ENCODE measurements around the gene GPR3. TPM values are rescaled to one million over a fixed set of nuclear protein-coding genes. Genes with fewer than 3 reads are reported as not detected.
A peak's percentile ranks its signal among the peaks of the same experiment; 100 is the strongest.

GPR3 gene
- total and polyA plus RNA-seq, 7 donors: 0.12 to 1.3 (median 0.42) TPM; not detected in 2

GRCh38 chr1:27400082-27400962 lies 7.9 kb downstream of the GPR3 start:
- no peaks in the 10 kb centered on the region for H3K36me3 ChIP-seq (ENCODE audit: insufficient read depth in 1 of 2, low read depth in 1 of 2)
- peaks cover 0 to 3% (median 0%) of the 10 kb centered on the region in 3 donors for H3K27me3 ChIP-seq (ENCODE audit: insufficient read depth in 3 of 3, low read length in 2 of 3)
- H3K4me1 ChIP-seq: peaks cover 34% of the 10 kb centered on the region
- H3K27ac ChIP-seq: no peak overlapping the region
- no peak overlapping the region for H3K4me3 ChIP-seq
- WGBS, 3 donors: 38 to 49% (median 41%) methylated on average over 13 of the region's 13 CpGs
- no peaks in the 10 kb centered on the region for H3K9me3 ChIP-seq
- intact Hi-C loops (cut with DNase I): loop anchor here (2.0 to 5.0 kb wide), 2 partner anchors 202 to 262 kb away; no protein-coding TSS in a partner anchor
- ATAC-seq (no peak), DNase-seq (no peak)
- no peak for TF ChIP-seq CTCF (IDR thresholded peaks at IDR 0.05)

- DNase-seq: no peak
- Histone ChIP-seq H3K4me3 (no peak overlapping the region), H3K36me3 (ENCODE audit: insufficient read depth in 1 of 2, low read depth in 1 of 2) (no peaks in the 10 kb centered on the region), H3K27me3 (ENCODE audit: insufficient read depth in 3 of 3, low read length in 2 of 3) (peaks cover 0 to 3% (median 0%) of the 10 kb centered on the region in 3 donors), H3K4me1 (peaks cover 39% of the 10 kb centered on the region), H3K27ac (no peak overlapping the region), H3K9me3 (no peaks in the 10 kb centered on the region)
- no peak for ATAC-seq
- intact Hi-C loops (cut with DNase I): loop anchor here (2.0 to 5.0 kb wide), 2 partner anchors 202 to 261 kb away; no protein-coding TSS in a partner anchor
- TF ChIP-seq CTCF (IDR thresholded peaks at IDR 0.05): no peak
- 84% methylated on average over 5 of the region's 5 CpGs for WGBS, 3 donors
Observed at GRCh38 chr1:27400963-27401341, 8.5 kb downstream of the GPR3 start.

GRCh38 chr1:27402349-27402754 lies 9.9 kb downstream of the GPR3 start:
- H3K4me1 ChIP-seq: peaks cover 50% of the 10 kb centered on the region
- WGBS, 3 donors: 21 to 22% (median 22%) methylated on average over 8 of the region's 8 CpGs

GRCh38 chr1:27403065-27403726 lies 10.8 kb downstream of the GPR3 start:
- ATAC-seq: peak; percentile 61 to 77 (median 72)
- Histone ChIP-seq H3K4me1 (peaks cover 50% of the 10 kb centered on the region), H3K36me3 (ENCODE audit: insufficient read depth in 1 of 2, low read depth in 1 of 2) (peaks cover 0 to 18% of the 10 kb centered on the region in 2 donors), H3K4me3 (peak overlapping the region; percentile 45), H3K27ac (peak overlapping the region; percentile 85), H3K9me3 (no peaks in the 10 kb centered on the region), H3K27me3 (ENCODE audit: insufficient read depth in 3 of 3, low read length in 2 of 3) (peaks cover 0 to 3% (median 0%) of the 10 kb centered on the region in 3 donors)
- 10 to 13% (median 12%) methylated on average over 22 to 24 of the region's 24 CpGs for WGBS, 3 donors
- DNase-seq: peak; percentile 81 to 91
- intact Hi-C loops (cut with DNase I): loop anchor here in 1 of 2 donors (5.0 kb wide), 1 partner anchor 259 kb away; no protein-coding TSS in a partner anchor
- peak; percentile 19 for TF ChIP-seq CTCF (IDR thresholded peaks at IDR 0.05)

More at GRCh38 chr1:27402349-27402754, 9.9 kb downstream of the GPR3 start:
- peak; percentile 56 for TF ChIP-seq CTCF (IDR thresholded peaks at IDR 0.05)
- ATAC-seq: peak; percentile 52 to 71 (median 59)
- Histone ChIP-seq H3K27ac (peak overlapping the region; percentile 85), H3K27me3 (ENCODE audit: insufficient read depth in 3 of 3, low read length in 2 of 3) (peaks cover 0 to 3% (median 0%) of the 10 kb centered on the region in 3 donors), H3K4me3 (peak overlapping the region; percentile 45), H3K9me3 (no peaks in the 10 kb centered on the region), H3K36me3 (ENCODE audit: insufficient read depth in 1 of 2, low read depth in 1 of 2) (peaks cover 0 to 9% of the 10 kb centered on the region in 2 donors)
- DNase-seq: peak; percentile 75 to 89
- intact Hi-C loops (cut with DNase I): loop anchor here in 1 of 2 donors (5.0 kb wide), 1 partner anchor 260 kb away; no protein-coding TSS in a partner anchor

Data from psoas muscle (tissue), 8 donors.